Muscle of leg (tissue), 11 donors: ENCODE results near the gene PRIM2. TPM values are rescaled to one million over a fixed set of nuclear protein-coding genes. Genes with fewer than 3 reads are reported as not detected.
"Not testable (repeated sequence)": the region's sequence is repeated elsewhere in the genome, so short reads cannot be mapped to it uniquely, and the experiment has no call there.

Experiments
- DNase-seq: peaks from one replicate; pipeline ENCODE4 v3.0.0; 2013
- H3K27ac ChIP-seq: one replicate; pipeline ENCODE4 v1.5.1; 2013; ENCODE audit warnings: mild to moderate bottlenecking, low read length, control low read depth
- H3K27me3 ChIP-seq: one replicate; pipeline ENCODE4 v1.6.1; 2013; ENCODE audit warnings: low read length; ENCODE audit not compliant: control insufficient read depth, insufficient read depth
- H3K36me3 ChIP-seq: one replicate; pipeline ENCODE4 v1.6.1; 2013; ENCODE audit warnings: low read length; ENCODE audit not compliant: control insufficient read depth, insufficient read depth
- H3K4me1 ChIP-seq: one replicate; pipeline ENCODE4 v1.6.1; 2013; ENCODE audit warnings: low read length; ENCODE audit not compliant: control insufficient read depth, insufficient read depth
- H3K4me3 ChIP-seq: one replicate; pipeline ENCODE4 v1.5.1; 2013; ENCODE audit warnings: low read length, control low read depth
- H3K9me3 ChIP-seq: replicated peaks from 2 replicates; pipeline ENCODE4 v1.6.1; 2013; ENCODE audit warnings: low read depth, low read length; ENCODE audit not compliant: control insufficient read depth
- WGBS: methylation state at CpG from one replicate; pipeline ENCODE4 v1.1.5; 2013; ENCODE audit warnings: missing lambda C conversion rate; ENCODE audit not compliant: insufficient coverage; 5-methylcytosine and 5-hydroxymethylcytosine counted together
- polyA plus RNA-seq, 8 donors: library from polyadenylated mRNA; unstranded; fragments of 120-200 nt; gene quantifications; one replicate each; pipeline versions ENCODE4 v1.2.1 to v1.2.3, GENCODE V29; 2013; ENCODE audit warnings: inconsistent platforms in 1 of 8, low replicate concordance in 1 of 8; ENCODE audit not compliant: insufficient read length in 8 of 8, insufficient read depth in 1 of 8
- total RNA-seq: library from RNA; stranded (reverse); fragments of 120-200 nt; gene quantifications from one replicate; pipeline ENCODE4 v1.2.4, GENCODE V29; 2013

PRIM2 gene
- total and polyA plus RNA-seq, 9 donors: 6.1 to 13.2 (median 7.0) TPM

DNA sequence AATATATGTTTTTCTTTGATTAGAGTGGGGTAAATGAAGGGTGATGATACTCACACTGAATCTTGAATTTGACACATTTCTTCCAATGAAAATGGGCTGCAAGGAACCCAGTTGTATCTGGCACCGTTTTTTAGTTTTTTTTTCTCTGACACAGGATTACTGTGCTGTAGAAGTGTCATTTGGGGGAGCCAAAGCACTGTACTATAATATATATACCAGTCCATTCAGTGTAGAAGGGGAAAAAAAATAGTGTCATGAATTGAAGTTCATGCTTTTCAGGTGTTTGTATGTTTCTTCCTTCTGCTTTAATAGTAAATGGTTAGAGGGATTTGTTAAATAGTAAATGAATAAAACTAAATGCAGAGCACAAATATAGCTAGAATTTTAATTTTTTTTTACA is 35.2 kb downstream of the PRIM2 start:
- not testable (repeated sequence) for H3K27ac ChIP-seq, H3K4me3 ChIP-seq, H3K27me3 ChIP-seq, H3K4me1 ChIP-seq, H3K36me3 ChIP-seq, DNase-seq, H3K9me3 ChIP-seq
- no CpG with 5 or more reads among the region's 1 CpG for WGBS

DNA sequence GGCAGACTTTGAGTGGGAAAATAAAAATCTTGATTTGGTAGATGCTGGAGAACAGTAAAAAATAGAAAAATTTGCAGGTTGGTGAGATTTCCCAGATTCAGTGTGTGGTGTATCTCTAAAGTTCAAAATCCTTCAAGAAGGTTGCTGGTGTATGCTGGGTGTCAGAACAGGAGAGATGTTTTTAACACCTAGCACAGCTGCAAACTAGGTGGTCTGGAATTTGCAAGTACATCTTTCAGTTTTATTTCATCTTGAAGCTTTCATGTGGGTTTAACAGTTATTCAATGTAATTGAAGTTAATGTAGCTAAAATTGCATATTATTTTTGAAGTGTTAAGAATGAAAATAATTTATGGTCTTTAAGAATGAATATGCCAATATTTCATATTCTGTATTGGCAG is 40.9 kb downstream of the PRIM2 start:
- not testable (repeated sequence) for H3K27me3 ChIP-seq, DNase-seq, H3K9me3 ChIP-seq, H3K36me3 ChIP-seq, H3K4me1 ChIP-seq, H3K4me3 ChIP-seq, H3K27ac ChIP-seq

DNA sequence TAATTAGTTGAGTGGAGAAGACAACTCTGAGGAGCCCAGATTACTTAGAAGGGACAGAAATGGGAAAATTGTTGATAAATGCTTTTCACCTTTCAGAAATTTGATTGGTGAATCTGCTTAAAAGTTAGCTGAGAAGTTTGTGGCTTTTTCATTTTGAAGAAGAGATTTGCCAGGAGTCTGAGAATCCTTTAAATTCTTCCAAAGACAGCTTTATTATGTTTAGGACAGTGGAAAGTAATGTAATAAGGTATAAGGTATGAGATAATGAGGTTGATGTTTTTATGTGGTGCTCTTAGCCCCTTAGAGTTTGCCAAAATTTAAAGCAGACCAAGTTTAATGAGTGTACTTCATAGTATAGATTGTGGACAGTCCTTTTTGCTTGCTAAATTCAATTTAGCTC is 42.3 kb downstream of the PRIM2 start:
- H3K4me1 ChIP-seq, DNase-seq, H3K9me3 ChIP-seq, H3K27ac ChIP-seq, H3K4me3 ChIP-seq, H3K36me3 ChIP-seq, H3K27me3 ChIP-seq: not testable (repeated sequence)

DNA sequence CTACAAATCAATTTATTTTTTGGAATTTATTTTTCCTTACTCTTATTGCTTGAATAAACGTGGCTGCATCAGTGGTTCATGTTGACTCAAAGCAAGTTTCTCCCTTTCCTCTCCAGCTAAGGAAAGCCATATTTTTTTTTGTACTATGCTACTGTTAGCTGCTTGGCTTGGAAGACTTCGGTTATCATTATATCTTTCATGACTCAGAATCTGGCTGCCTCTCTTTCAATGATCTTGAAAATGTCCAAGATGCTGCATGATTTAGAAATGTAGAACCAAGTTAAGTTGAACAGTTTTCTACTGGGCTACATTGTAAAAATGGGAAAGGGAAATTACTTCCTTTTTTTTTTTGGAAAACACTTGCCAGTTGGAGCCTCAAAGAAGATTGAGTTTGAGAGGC is 44.9 kb downstream of the PRIM2 start:
- H3K4me1 ChIP-seq, H3K4me3 ChIP-seq, DNase-seq, H3K9me3 ChIP-seq, H3K36me3 ChIP-seq, H3K27ac ChIP-seq, H3K27me3 ChIP-seq: not testable (repeated sequence)
- WGBS: no CpG with 5 or more reads among the region's 2 CpGs

DNA sequence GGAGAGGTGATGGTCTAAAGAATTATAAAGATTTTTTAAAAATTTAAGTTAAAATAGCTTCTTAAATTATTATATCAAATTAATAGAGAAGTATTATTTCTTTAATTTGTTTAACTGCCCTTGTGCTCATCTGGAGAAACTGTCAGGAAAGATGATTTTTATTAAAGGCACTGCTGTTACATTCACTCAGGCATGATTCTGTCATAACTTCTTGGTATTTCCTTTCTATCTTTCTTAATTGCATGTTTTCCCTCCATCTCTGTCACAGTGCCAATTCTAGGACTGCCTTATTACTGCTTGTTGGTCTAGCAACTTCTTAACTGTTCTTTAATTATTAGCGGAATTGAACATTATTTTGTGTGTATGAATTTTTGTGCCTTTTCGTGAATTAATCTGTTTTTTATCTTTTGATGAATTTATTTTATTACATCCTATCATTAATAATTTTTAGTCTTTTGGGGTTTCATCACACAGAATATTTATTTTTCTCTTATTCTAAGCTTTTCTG is 47.7 kb downstream of the PRIM2 start:
- DNase-seq, H3K4me1 ChIP-seq: not testable (repeated sequence)
- WGBS: no CpG with 5 or more reads among the region's 2 CpGs

DNA sequence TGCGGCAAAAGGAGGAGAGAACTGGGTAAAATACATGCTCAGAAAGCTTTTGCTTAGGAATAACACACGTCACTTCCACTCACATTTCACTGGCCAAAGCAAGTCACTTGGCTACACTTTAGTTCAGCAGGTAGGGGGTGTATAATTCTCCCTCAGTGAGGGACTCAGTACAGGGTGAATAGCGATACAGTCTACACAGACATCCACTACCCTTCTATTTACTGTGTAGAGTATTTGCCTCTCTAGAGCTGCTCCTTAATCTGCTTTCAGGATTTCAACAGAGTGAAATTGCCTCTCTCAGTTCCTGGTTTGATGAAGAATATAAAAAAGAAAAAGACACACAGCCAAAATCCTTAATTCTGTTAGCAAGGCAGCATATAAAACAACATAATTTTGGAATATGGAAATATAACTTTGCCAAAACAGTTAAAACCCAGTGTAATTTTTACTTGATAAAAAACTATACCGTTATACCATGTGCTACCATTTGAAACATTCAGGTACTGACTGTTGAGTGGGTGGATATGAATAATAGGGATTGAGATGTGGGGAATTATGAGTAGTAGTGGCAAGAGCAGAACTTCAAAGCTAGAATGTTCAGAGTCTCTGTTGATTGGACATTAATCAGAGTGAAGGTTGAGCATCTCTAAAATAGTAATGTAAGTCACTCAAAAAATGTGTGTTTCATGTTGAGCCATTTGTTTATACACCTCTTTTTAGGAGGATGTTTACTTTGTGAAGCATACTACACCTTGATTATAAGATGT is 51.7 kb downstream of the PRIM2 start:
- not testable (repeated sequence) for H3K9me3 ChIP-seq, DNase-seq, H3K4me1 ChIP-seq, H3K27ac ChIP-seq, H3K36me3 ChIP-seq, H3K27me3 ChIP-seq, H3K4me3 ChIP-seq
- WGBS: no CpG with 5 or more reads among the region's 4 CpGs

More for the DNA sequence above, 47.7 kb downstream of the PRIM2 start:
- not testable (repeated sequence) for H3K27me3 ChIP-seq, H3K27ac ChIP-seq, H3K9me3 ChIP-seq, H3K36me3 ChIP-seq, H3K4me3 ChIP-seq

DNA sequence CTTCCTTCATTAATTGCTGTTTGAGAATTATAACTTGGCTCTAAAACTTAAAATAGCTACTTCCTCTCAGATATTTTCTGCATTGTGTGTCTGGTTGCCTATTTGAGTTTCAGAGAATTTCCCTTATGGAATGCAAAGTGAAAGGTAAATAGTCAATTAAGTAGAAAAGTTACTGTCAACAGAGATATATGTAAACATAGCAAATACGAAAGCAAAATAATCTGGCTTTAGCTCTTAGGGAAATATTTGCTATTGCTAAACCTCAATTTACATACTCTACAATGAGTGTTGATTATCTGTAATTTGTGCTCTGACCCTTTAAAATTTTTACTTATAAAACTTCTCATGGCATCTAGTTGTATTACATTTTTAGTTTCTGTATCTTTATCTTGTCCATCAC is 54.3 kb downstream of the PRIM2 start:
- not testable (repeated sequence) for H3K27ac ChIP-seq, H3K4me1 ChIP-seq, H3K27me3 ChIP-seq, H3K9me3 ChIP-seq, DNase-seq, H3K4me3 ChIP-seq, H3K36me3 ChIP-seq
- no CpG with 5 or more reads among the region's 1 CpG for WGBS

DNA sequence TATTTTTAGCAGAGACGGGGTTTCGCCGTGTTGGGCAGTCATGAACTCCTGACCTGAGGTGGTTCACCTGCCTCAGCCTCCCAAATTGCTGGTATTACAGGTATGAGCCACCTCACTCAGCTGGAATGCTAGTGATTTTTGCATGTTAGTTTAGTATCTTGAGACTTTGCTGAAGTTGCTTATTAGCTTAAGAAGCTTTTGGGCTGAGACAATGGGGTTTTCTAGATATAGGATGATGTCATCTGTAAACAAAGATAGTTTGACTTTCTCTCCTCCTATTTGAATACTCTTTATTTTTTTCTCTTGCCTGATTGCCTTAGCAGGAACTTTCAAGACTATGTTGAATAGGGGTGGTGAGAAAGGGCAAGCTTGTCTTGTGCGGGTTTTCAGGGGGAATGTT is 57.3 kb downstream of the PRIM2 start:
- H3K4me3 ChIP-seq, H3K4me1 ChIP-seq, H3K27ac ChIP-seq, H3K27me3 ChIP-seq, H3K36me3 ChIP-seq, H3K9me3 ChIP-seq, DNase-seq: not testable (repeated sequence)
- no CpG with 5 or more reads among the region's 4 CpGs for WGBS

DNA sequence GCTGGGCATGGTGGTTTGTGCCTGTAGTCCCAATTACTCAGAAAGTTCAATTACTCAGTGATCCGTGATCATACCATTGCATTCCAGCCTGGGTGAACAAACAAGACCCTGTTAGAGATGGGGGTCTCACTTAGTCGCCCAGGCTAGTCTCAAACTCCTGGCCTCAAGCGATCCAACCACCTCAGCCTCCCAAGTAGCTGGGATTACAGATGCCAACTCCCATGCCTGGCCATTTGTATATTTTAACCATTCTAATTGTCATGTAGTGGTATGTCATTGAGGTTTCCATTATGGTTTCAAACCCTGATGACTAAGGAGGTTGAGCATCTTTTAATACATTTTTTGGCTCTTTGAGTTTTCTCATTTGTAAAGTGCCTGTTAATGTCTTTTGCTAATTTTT is 58.7 kb downstream of the PRIM2 start:
- H3K9me3 ChIP-seq, H3K4me3 ChIP-seq, H3K27me3 ChIP-seq, DNase-seq, H3K36me3 ChIP-seq, H3K4me1 ChIP-seq, H3K27ac ChIP-seq: not testable (repeated sequence)
- WGBS: 90% methylated on average over 2 of the region's 3 CpGs

DNA sequence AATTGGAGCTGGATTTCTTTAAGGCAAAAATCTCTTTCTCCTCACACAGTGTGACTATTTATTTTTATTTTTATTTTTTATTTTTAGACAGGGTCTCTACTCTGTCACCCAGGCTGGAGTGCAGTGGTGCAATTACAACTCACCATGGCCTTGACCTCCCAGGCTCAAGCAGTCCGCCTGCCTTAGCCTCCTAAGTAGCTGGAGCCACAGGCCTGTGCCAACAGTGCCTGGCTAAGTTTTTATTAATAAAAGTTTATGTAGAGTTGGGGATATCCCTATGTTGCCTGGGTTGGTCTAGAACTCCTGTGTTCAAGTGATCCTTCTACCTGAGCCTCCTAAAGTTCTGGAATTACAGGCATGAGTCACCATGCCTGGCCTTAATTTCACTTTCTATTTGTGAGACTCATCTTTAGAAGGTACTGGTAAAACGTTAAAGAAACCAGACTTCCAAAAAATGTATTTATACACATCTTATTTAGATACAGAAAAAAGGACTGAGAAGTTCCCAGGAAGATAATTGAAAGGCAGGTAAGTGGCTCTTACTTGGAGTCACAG is 71.7 kb downstream of the PRIM2 start:
- H3K9me3 ChIP-seq, H3K4me1 ChIP-seq, H3K36me3 ChIP-seq, H3K27ac ChIP-seq, H3K27me3 ChIP-seq, H3K4me3 ChIP-seq, DNase-seq: not testable (repeated sequence)
- WGBS: 100% methylated on average over 1 of the region's 2 CpGs

DNA sequence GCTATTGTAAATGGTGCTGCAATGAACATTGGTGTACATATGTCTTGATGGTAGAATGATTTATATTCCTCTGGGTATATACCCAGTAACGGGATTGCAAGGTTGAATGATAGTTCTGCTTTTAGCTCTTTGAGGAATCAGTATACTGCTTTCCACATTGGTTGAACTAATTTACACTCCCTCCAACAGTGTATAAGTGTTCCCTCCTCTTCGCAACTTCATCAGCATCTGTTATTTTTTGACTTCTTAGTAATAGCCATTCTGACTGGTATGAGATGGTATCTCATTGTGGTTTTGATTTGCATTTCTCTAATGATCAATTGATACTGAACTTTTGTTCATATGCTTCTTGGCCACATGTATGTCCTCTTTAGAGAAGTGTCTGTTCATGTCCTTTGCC is 73.4 kb downstream of the PRIM2 start:
- H3K27ac ChIP-seq, H3K9me3 ChIP-seq, H3K36me3 ChIP-seq, H3K27me3 ChIP-seq, H3K4me3 ChIP-seq, H3K4me1 ChIP-seq, DNase-seq: not testable (repeated sequence)
- WGBS: no CpG with 5 or more reads among the region's 2 CpGs
